Measurements from ENCODE around the gene SLC44A1.

GRCh38 chr9:105299190-105299854 lies 54.9 kb downstream of the SLC44A1 start:
- TF ChIP-seq CTCF (conservative IDR thresholded peaks at IDR 0.05; ENCODE audit: low read length) (no peak), EZH2phosphoT487 (IDR thresholded peaks at IDR 0.05; ENCODE audit: borderline replicate concordance, low read depth, low read length) (no peak)

Data from OCI-LY7 (cell line).